PC-3 (cell line): Measurements from ENCODE around the gene TBX1. TPM values are rescaled to one million over a fixed set of nuclear protein-coding genes. Genes with fewer than 3 reads are reported as not detected.

Experiments
- ATAC-seq: fragments of 200-7000 bp; cut with Tn5 transposase; 2 replicates; pipeline ENCODE4 v1.9.1; 2020; ENCODE audit warnings: mild to moderate bottlenecking, moderate library complexity
- BruUV-seq: library from RNA; stranded (reverse); fragments of 400-500 nt; replicated peaks from 2 replicates; lab custom pipeline; 2021; lab: Mats Ljungman, UMichigan
- CTCF ChIA-PET: fragments of 300-600 bp; sonication (Branson Sonifier 250); formaldehyde crosslinking; loops from one replicate; lab custom pipeline; 2022; ENCODE audit warnings: antibody characterized with exemption; lab: Charles Lee
- POLR2A ChIA-PET: fragments of 300-600 bp; sonication (Branson Sonifier 250); formaldehyde crosslinking; loops from one replicate; lab custom pipeline; 2022; ENCODE audit warnings: antibody characterized with exemption; ENCODE audit not compliant: unreplicated experiment; lab: Charles Lee
- DNase-seq: peaks from one replicate; pipeline ENCODE4 v3.0.0-alpha.2; 2015
- H2AFZ ChIP-seq: fragments of 300-600 bp; sonication (generic); 2 replicates; pipeline ENCODE4 v1.6.0; 2016; ENCODE audit warnings: antibody characterized with exemption, low read length
- H3F3A ChIP-seq: fragments of 300-600 bp; sonication (generic); one replicate; pipeline ENCODE4 v1.6.0; 2017; ENCODE audit warnings: antibody characterized with exemption, low read length, control low read depth, mild to moderate bottlenecking; ENCODE audit not compliant: unreplicated experiment
- H3K27ac ChIP-seq: fragments of 300-600 bp; sonication (generic); 2 replicates; pipeline ENCODE4 v1.5.1; 2016; ENCODE audit warnings: mild to moderate bottlenecking, low read length
- H3K27me3 ChIP-seq: fragments of 300-600 bp; sonication (generic); 2 replicates; pipeline ENCODE4 v1.6.1; 2016; ENCODE audit warnings: low read length, mixed read lengths
- H3K36me3 ChIP-seq: fragments of 300-600 bp; sonication (generic); 2 replicates; pipeline ENCODE4 v1.6.1; 2016; ENCODE audit warnings: low read depth, mixed run types, low read length, mixed read lengths
- H3K4me1 ChIP-seq: fragments of 300-600 bp; sonication (generic); 2 replicates; pipeline ENCODE4 v1.5.1; 2016; ENCODE audit warnings: low read length; ENCODE audit not compliant: insufficient read depth
- H3K4me2 ChIP-seq: fragments of 300-600 bp; sonication (generic); 2 replicates; pipeline ENCODE4 v1.6.0; 2016; ENCODE audit warnings: low read length
- H3K4me3 ChIP-seq: fragments of 300-600 bp; sonication (generic); 2 replicates; pipeline ENCODE4 v1.5.1; 2016; ENCODE audit warnings: mild to moderate bottlenecking, low read length, mixed read lengths
- H3K79me2 ChIP-seq: fragments of 300-600 bp; sonication (generic); 2 replicates; pipeline ENCODE4 v1.6.1; 2017; ENCODE audit warnings: low read length, mixed read lengths
- H3K9ac ChIP-seq: fragments of 300-600 bp; sonication (generic); 2 replicates; pipeline ENCODE4 v1.6.0; 2016; ENCODE audit warnings: mild to moderate bottlenecking, low read length
- H3K9me2 ChIP-seq: fragments of 300-600 bp; sonication (generic); replicated peaks from 2 replicates; pipeline ENCODE4 v1.6.1; 2016; ENCODE audit warnings: mixed run types, low read length, mixed read lengths
- H3K9me3 ChIP-seq: fragments of 300-600 bp; sonication (generic); 2 replicates; pipeline ENCODE4 v1.6.1; 2016; ENCODE audit warnings: low read length, mixed read lengths
- H4K20me1 ChIP-seq: fragments of 300-600 bp; sonication (generic); 2 replicates; pipeline ENCODE4 v1.6.1; 2016; ENCODE audit warnings: low read length, mixed read lengths
- EZH2 ChIP-seq: fragments of 300-600 bp; sonication (generic); IDR thresholded peaks from one replicate; pipeline ENCODE4 v1.6.1; 2017; ENCODE audit warnings: antibody characterized with exemption, mild to moderate bottlenecking, low read length; ENCODE audit not compliant: unreplicated experiment
- EZH2phosphoT487 ChIP-seq: fragments of 300-600 bp; sonication (generic); IDR thresholded peaks from 2 replicates; pipeline ENCODE4 v1.6.1; 2018; ENCODE audit warnings: mild to moderate bottlenecking, antibody characterized with exemption, low read length, borderline replicate concordance
- intact Hi-C: fragments of 100-400 bp; cut with micrococcal nuclease; formaldehyde crosslinking; loops from 2 replicates; pipeline ENCODE4 v1.9.0; 2023
- total RNA-seq: library from RNA; depleted of rRNA; stranded (reverse); fragments of >200 nt; gene quantifications from 2 replicates; pipeline ENCODE4 v1.2.3, GENCODE V29; 2014
- TF ChIP-seq, protein P1 (sequence below): fragments of 300-600 bp; sonication (generic); conservative IDR thresholded peaks from 2 replicates; pipeline ENCODE4 v1.5.1; 2017; ENCODE audit warnings: antibody characterized with exemption, low read depth, mild to moderate bottlenecking, low read length

TBX1 gene
- total RNA-seq, 1 experiment from 2014 or later = 18.6 TPM

GRCh38 chr22:19739448-19739895 lies 21.1 kb upstream of the TBX1 start:
- no peak overlapping the region for H3K4me2 ChIP-seq
- no peak overlapping the region for H3K4me3 ChIP-seq
- BruUV-seq = no TSS peak
- H3K4me1 ChIP-seq = no peaks in the 10 kb centered on the region
- H4K20me1 ChIP-seq = no peaks in the 10 kb centered on the region
- H2AFZ ChIP-seq = no peak overlapping the region
- TF ChIP-seq, protein P1, sequence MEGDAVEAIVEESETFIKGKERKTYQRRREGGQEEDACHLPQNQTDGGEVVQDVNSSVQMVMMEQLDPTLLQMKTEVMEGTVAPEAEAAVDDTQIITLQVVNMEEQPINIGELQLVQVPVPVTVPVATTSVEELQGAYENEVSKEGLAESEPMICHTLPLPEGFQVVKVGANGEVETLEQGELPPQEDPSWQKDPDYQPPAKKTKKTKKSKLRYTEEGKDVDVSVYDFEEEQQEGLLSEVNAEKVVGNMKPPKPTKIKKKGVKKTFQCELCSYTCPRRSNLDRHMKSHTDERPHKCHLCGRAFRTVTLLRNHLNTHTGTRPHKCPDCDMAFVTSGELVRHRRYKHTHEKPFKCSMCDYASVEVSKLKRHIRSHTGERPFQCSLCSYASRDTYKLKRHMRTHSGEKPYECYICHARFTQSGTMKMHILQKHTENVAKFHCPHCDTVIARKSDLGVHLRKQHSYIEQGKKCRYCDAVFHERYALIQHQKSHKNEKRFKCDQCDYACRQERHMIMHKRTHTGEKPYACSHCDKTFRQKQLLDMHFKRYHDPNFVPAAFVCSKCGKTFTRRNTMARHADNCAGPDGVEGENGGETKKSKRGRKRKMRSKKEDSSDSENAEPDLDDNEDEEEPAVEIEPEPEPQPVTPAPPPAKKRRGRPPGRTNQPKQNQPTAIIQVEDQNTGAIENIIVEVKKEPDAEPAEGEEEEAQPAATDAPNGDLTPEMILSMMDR = no peak
- no peak for TF ChIP-seq EZH2
- no peak for TF ChIP-seq EZH2phosphoT487
- DNase-seq = no peak
- no peaks in the 10 kb centered on the region for H3K36me3 ChIP-seq
- intact Hi-C loops = no loop called here
- H3K27me3 ChIP-seq = no peaks in the 10 kb centered on the region
- H3K9me2 ChIP-seq = no peaks in the 10 kb centered on the region
- no peaks in the 10 kb centered on the region for H3K79me2 ChIP-seq
- no peaks in the 10 kb centered on the region for H3K9me3 ChIP-seq
- no peak for ATAC-seq
- no peak overlapping the region for H3K9ac ChIP-seq
- POLR2A ChIA-PET = no interaction called here
- no peaks in the 10 kb centered on the region for H3F3A ChIP-seq
- no peak overlapping the region for H3K27ac ChIP-seq
- CTCF ChIA-PET = no interaction called here

GRCh38 chr22:19739911-19740449 lies 20.6 kb upstream of the TBX1 start:
- Histone ChIP-seq H3K9ac (no peak overlapping the region), H3K27ac (no peak overlapping the region), H3K4me2 (no peak overlapping the region), H3F3A (no peaks in the 10 kb centered on the region), H3K9me2 (no peaks in the 10 kb centered on the region), H3K4me1 (no peaks in the 10 kb centered on the region), H2AFZ (no peak overlapping the region), H3K79me2 (no peaks in the 10 kb centered on the region), H3K4me3 (no peak overlapping the region), H3K36me3 (no peaks in the 10 kb centered on the region), H3K27me3 (no peaks in the 10 kb centered on the region), H3K9me3 (no peaks in the 10 kb centered on the region), H4K20me1 (no peaks in the 10 kb centered on the region)
- intact Hi-C loops = no loop called here
- DNase-seq = no peak
- ChIA-PET POLR2A (no interaction called here), CTCF (no interaction called here)
- ATAC-seq = no peak
- no TSS peak for BruUV-seq
- TF ChIP-seq, protein P1 = no peak
- TF ChIP-seq EZH2 (no peak), EZH2phosphoT487 (no peak)

DNA sequence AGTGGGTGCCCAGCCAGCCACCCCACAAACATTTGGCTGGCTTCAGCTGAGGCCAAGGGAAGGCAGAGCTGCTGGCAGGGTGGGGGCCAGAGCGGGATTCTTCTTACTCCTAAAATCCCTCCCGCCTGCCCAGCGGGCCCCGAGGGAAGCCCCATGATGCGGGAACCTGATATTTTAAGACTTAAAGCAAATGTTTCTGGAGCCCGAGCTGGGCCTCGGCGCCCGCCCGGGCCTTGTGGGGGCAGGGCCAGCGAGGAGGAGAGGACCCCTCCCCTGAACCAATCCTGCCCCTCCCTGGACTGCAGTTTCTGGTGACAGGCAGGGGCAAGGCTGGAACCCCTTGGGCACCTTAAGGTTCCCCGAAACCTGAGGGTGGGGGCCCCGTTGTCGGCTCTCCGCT lies 20.0 kb upstream of the TBX1 start:
- H3K4me2 ChIP-seq = no peak overlapping the region
- no peak overlapping the region for H3K27ac ChIP-seq
- TF ChIP-seq EZH2phosphoT487 (no peak), EZH2 (no peak)
- TF ChIP-seq, protein P1 = no peak
- BruUV-seq = no TSS peak
- no peaks in the 10 kb centered on the region for H3K79me2 ChIP-seq
- intact Hi-C loops = no loop called here
- ChIA-PET POLR2A (no interaction called here), CTCF (no interaction called here)
- H3K36me3 ChIP-seq = no peaks in the 10 kb centered on the region
- no peaks in the 10 kb centered on the region for H3F3A ChIP-seq
- no peaks in the 10 kb centered on the region for H3K4me1 ChIP-seq
- ATAC-seq (no peak), DNase-seq (no peak)
- no peak overlapping the region for H2AFZ ChIP-seq
- H3K4me3 ChIP-seq = no peak overlapping the region
- no peaks in the 10 kb centered on the region for H3K9me2 ChIP-seq
- H3K9ac ChIP-seq = no peak overlapping the region
- H4K20me1 ChIP-seq = no peaks in the 10 kb centered on the region
- H3K9me3 ChIP-seq = no peaks in the 10 kb centered on the region
- no peaks in the 10 kb centered on the region for H3K27me3 ChIP-seq
